HG03354 (cell line): ENCODE results near the gene GK.
A peak's percentile ranks its signal among the peaks of the same experiment; 100 is the strongest.
"Not testable (repeated sequence)": the region's sequence is repeated elsewhere in the genome, so short reads cannot be mapped to it uniquely, and the experiment has no call there.

Experiments used
- ATAC-seq: cut with Tn5 transposase; IDR thresholded peaks from one replicate; pipeline ENCODE4 v1.9.1; 2021; ENCODE audit warnings: mild to moderate bottlenecking; ENCODE audit not compliant: unreplicated experiment, poor library complexity, severe bottlenecking

Gene GK

DNA sequence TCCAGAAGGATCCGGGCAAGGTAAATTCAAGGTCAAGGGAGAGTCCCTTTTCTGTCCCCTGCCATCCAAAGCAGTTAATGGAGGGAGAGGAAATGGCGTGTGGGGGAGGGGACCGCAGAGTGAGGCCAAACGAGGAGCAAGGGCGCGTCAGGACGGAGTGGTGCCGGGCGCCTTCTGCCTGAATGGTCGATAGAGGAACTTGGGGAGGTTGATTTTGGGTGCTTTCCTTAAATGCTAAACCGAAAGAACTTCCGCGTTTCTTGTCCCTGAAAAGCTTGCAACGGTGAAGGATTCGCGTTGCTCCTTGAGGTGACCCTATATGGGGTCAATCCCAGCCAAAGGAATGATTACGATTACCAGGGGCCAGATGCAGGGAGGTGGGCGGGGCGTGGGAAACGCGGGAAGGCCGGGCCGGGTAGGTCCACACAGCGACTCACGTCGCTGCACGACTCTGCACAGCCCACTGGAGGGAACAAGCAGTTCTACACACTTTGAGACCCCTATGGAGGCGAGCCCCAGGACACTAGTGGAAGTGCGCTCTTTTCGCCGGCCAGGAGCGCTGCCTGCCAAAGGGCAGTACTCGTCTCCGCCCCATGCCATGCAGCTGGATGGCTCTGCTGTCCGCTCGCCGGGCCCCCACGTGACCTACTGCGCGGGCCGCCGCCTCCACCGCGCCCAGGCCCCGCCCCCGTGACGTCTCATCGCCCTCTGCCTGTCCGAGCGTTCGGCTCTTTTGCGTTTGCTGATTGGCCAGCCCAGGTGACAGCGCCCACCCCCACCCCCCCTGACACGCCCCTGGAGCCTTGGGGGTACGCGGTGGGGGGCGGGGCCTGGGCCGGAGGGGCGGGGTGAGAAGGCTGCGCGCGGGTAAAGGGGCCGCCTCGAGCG, 452 bp upstream of the GK start:
- peak; percentile 85 for ATAC-seq

DNA sequence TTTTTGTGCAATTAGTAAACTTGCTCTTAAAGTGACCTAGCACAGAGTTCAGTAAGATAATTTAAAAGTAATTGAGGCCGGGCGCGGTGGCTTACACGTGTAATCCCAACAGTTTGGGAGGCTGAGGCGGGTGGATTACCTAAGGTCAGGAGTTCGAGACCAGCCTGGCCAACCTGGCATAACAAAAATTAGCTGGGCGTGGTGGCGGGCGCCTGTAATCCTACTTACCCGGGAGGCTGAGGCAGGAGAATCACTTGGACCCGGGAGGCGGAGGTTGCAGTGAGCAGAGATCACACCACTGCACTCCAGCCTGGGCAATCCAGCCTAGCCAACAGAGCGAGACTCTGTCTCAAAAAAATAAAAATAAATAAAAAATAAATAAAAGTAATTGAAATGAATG, 1.2 kb downstream of the GK start:
- ATAC-seq: not testable (repeated sequence)

DNA sequence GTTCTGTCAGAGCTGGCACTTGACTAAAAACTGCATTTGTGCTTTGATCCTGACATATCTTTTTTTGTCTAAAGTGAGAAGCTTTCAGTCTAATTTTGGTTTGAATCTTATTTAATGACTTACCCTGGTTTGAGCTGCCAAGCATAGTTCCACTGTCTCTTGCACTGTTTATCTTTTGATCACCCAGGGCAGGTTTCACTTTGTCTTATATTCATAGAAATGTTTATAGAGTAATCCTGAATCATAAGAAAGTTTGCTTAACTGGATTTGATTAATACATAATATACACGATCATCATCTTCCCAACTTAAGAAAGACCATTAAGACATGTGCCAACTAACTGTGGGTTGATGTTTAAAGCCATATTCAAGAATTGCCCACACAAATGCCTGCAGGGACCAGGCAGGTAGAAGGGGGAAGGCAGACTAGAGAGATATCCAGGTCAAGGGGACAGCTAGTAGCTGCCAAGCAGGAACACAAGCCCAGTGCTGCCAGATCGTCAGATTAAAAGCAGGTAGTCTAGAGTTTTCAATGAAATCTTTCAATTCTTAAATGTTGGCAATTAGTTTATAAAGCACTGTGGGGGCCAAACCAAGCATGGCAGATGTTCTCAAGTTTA, 1.9 kb downstream of the GK start:
- ATAC-seq: no peak

DNA sequence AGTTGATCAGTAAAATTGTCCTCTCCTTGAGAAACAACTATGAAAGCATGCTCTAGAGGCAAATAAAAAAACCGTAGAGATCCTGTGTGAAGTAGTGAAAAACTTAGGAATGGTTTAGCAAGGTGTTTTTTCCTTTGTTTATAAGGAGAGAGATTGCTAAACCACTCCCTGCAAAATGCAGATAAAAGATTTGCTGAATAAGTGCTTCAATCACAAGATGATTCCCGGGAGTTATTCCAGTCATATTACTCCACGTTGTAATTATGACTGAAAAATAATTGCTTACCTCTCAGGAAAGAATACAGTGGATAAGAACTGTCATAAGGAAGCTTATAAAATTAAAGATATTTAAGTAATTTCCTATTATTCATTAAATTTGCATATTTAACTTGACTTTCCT, 2.8 kb downstream of the GK start:
- no peak for ATAC-seq

DNA sequence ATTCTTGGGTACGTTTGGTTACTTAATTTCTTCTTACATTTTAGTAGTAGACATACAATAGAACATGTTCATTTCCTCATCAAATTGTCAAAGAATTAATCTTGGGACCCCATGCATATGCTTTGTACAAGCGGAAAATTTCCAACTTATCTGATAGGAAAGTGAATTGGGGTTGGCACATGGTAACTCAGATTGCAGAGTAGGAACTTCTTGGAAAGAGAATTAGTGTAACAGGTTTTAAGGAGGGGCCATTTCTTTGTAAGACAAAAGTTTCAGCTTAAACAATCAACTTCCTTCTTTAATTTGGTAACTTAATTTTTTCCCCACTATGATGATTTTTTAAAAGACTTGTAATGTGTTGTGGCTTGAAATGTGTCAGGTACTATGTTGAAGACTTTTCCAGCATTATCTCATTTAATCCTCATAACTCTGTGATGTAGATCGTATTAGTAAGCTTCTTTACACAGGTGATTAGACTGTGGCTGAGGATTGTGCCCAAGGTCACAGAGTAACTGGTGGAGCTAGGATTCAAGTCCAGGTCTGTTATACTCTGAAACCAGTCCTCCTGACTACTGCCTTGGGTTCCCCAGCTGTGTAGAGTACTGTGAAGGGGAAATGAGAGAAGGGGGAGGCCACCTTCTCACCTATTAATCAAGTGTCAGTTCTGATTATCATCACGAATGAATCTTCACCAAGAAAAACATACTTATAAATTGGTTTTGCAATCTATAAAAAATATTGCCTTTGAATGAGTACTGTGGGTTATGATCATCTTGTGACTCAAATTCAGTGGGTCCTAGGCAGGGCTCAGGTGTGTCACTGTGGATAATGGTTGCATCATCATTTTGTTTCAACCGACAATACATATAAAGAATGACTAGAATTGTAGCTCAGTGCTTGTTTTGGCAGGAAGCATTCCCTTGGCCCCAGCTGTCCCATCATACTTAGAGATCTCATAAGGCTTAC, 4.3 kb downstream of the GK start:
- no peak for ATAC-seq

DNA sequence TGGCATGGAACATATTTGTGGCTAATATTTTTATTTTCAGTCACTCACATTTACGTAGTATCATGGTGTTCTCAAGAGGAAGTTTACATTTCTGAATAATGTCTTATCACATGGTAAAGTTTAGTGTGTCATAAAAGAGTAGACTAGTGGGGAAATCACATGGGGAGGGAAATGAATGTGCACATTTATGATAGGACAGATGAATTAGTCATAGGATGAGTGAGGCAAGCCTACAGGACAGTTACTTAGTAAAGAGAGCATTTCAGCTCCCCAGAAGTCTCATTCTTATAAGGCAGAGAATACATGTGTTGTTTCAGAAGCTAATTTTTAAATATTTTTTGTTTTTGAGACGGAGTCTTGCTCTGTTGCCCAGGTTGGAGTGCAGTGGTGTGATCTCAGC, 6.2 kb downstream of the GK start:
- no peak for ATAC-seq

DNA sequence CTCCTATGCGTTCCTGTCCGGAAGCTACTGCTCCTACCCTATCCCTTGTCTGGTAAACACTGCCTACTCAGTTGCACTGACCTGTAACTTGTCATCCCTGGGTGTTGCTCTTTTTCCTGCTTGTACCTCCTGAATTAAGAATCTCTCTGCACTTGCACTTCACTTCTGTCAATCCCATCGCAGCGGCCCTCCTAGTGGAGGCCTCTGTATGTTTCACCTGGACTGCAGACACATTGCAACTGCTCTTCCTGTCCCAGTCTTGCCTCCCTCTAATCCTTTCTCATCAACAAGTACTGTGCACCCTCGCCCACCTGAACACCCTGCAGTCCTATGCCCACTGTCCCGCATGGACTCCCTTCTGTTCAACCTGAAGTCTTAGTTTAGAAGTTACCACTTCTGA, 8.0 kb downstream of the GK start:
- ATAC-seq: no peak

DNA sequence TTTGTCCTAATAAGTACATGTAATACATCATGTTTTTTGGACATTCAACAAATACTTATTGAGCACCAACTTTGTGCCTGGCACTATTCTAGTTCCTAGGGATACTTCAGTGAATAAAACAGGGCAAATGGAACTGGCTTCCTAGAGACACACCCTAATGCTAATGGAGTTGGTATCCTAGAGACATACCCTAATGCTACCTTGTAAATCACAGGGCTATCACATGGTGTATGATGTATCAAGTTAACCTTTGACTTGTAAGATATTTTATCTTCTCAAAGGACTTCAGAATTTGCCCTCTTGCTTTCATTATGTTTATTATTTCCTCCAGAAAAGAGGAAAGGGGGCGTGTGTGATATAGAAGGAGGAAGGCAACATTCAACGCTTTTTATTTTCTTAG, 10.1 kb downstream of the GK start:
- no peak for ATAC-seq

DNA sequence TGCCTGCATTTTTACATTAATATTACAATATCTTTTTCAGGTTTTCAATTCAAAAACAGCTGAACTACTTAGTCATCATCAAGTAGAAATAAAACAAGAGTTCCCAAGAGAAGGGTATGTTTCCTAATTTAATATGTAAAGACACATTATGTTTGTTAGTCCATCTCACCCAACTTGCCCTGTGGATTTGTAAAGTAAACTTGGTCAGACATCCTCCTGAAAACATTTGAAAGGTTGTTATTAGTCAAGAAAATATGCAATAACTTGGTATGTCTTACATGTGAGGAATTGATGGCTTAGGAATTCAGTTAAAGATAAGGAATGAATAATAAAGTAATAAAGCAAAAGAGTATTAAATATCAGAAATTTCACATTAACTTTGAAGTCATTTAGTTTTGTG, 12.2 kb downstream of the GK start:
- ATAC-seq: no peak

DNA sequence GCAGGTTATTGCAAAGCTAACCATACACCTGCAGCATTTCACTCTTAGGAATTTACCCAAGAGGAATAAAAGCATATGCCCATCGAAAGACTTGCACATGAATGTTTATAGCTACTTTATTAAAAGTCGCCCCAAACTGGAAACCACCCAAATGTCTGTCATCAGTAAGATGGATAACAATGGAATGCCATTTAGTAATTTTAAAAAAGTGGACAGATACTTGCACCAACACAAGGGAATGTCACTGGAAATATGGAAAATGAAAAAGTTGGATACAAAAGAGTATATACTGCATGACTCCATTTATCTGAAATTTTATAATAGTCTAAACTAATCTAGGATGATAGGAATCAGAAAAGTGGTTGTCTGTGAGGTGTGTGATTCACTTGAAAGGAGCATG, 12.9 kb downstream of the GK start:
- ATAC-seq: no peak

DNA sequence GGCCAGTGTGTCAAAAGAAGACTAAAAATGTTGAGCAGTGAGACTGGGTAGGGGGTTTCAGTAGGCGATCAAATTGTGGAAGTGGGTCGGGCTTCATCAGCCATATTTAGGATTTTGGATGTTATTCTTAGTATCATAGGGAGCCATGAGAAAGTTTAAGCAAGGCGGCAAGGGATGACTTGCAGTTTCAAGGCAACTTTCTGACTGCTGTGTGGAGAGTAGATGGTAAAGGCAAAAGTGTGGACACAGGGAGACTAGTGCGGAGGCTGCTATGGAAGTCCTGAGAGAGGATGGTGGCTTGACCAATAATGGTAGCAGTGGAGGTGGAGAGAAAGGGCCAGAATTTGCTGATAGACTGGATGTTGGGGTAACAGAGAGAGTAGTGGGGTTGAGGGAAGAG, 15.4 kb downstream of the GK start:
- ATAC-seq: no peak

DNA sequence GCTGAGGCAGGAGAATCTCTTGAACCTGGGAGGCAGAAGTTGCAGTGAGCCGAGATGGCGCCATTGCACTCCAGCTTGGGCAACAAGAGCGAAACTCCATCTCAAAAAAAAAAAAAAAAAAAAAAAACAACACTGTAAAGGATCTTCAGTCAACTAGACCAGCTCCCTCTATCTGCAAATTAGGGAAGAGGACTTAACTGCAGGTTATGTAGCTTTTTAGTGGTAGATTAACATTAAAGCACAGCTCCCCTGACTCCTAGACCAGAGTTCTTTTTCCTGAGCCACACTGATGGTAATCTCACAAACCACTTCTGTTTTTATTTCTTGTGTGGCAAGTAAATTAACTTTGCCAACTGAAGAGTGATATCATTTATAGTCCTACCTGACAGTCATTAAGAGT, 18.0 kb downstream of the GK start:
- ATAC-seq: not testable (repeated sequence)

DNA sequence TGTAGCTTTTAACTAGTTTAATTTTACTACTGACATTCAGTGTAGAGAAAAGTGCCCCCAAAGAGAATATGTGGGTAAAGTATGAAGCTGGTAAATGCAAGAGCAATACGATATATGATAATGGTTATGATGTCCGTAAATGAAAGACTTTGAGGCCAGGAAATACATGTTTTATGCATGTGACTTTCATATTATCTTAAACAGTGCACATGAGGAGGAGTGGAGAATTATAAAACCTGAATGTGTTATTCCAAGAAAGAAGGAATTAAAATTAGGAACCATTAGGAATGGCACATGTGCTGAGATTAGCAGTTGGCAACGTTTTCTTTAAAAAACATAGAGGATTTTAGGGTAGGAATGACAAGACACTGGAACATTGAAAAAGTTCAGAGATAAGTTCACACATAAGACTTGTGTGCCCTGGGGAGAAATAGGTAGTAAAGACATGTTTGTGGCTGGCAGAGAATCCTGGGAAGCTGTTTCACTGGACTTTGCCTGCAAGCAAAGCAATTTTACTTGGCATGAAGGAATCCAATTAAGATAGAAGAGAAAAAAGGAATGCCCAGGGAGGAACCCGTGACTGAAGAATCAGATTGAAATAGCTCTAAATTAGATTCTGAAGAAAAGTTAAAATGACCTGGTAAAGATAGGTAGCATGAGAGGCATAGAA, 20.0 kb downstream of the GK start:
- no peak for ATAC-seq

DNA sequence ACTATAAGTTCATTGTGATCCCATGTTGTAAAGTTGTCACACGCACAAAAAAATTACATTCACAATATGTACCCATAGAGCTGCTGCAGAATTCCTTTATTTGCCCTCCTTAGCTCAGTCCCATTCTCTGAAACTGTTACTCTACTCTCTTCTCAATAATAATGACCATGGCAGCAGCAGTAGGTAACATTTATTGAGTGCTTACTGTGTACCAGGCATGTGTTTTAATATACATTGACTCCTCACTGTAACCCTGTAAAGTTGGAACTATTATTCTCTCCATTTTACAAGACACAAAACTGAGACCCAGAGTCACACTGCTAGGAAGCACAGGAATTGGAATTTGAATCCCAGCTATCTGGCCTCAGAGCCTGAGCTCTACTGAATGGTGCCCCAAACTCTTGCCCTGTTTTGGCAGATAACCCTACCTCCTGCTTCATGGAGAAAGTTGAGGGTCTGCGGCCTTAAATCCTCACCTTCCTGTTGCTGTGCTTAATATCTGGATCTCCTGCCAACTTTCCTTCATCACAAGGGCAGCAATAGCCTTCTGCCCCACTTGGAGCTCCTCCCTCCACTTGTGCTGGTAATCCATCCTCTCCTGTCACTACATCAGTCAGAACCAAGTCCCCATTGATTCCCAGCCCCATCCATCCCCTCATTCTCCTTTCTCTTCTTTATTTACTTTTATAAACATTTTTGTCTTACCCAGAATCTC, 20.8 kb downstream of the GK start:
- ATAC-seq: no peak

DNA sequence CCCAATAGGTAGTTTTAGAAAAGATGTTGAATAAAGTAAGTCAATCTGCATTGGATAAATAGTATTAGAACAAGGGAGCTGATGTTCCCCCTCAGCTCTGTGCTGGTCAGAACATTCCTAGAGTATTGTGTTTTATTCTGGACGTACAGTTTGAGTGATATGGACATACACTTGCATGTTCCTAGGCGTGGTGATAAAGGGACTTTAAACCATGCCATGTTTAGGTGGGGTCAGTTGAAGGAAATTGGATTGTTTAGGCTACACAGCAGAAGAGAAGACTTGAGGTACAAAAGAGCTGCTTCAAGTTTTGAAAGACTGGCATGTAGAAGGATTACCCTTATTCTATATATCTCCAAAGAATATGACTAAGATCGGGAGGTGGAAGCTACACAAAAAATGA, 21.6 kb downstream of the GK start:
- no peak for ATAC-seq

DNA sequence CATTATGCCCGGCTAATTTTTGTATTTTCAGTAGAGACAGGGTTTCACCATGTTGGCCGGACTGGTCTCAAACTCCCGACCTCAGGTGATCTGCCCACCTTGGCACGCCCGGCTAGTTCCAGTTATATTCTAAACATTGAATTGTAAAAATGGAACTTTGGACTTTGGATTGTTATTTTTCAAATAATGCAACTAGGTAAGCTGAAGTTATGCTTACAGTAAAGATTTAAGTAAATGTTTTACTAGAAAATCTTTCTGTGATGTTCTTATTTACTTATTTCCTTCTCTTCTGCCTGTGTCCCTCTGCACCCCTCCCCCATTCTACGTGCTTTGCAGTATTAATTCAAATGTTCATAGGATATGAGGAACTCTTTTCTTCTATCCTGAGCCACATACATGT, 26.1 kb downstream of the GK start:
- no peak for ATAC-seq

DNA sequence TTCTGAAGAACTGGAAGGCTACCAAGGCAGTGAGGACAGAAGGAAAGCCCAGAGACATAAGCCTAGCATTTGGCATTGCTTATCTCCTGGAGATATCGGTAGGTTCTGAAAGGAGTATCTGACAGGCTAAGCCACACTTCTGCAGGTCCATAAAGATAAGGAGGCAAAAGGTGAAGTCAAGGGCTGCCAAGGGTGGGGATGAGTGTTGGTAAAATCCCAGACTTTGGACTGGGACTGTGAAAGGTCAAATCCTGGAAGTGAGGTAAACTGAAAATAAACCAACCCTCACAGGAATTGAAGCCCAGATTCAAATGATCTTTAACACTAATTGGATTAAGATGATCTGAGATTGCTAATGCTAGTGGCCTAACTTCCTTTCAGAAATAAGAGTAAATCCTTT, 27.4 kb downstream of the GK start:
- no peak for ATAC-seq

DNA sequence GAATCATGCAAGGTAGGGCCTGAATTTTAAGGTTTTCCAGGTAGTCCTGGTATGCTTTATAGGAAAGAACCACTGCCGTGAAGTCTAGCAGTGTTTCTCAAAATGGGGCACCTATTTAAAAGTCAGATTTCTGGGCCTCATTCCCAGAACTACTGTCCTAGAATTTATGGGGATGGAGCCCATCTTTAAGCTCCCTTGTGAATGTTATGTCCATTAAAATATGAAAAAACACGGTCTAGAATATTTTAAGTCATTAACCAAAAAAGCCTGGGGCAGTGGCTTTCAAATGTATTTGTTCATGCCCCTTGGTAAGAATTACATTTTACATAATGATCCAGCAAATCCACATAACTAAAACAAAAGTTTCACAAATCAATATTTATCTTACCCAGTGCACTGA, 35.4 kb downstream of the GK start:
- ATAC-seq: no peak

DNA sequence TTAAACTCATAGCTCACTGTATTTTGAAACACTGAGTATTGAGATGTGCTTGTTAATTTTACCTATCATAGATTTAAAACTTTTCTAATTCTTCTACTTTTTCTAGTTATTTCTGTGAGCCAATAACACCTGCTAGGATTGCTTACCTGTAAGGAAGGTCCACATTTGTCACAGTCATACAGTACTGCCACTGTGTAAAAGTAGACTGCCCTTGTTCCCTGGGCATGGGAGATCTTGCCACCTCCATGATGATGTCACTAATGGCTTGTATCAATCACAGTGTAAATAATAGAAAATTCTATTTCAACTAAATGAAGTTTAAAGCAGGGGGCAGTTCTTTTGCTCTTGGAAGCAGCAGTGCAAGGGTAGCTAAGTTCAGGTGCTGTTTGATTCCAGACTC, 35.9 kb downstream of the GK start:
- ATAC-seq: no peak
